ENCODE results near the gene ANKRD18A. TPM values are rescaled to one million over a fixed set of nuclear protein-coding genes. Genes with fewer than 3 reads are reported as not detected.

The ANKRD18A gene
- total and polyA plus RNA-seq, 2 of the 13 experiments (the other 11 are each of a cell fraction or from before 2014, with no cell fraction given): 5.9 to 7.6 TPM

DNA sequence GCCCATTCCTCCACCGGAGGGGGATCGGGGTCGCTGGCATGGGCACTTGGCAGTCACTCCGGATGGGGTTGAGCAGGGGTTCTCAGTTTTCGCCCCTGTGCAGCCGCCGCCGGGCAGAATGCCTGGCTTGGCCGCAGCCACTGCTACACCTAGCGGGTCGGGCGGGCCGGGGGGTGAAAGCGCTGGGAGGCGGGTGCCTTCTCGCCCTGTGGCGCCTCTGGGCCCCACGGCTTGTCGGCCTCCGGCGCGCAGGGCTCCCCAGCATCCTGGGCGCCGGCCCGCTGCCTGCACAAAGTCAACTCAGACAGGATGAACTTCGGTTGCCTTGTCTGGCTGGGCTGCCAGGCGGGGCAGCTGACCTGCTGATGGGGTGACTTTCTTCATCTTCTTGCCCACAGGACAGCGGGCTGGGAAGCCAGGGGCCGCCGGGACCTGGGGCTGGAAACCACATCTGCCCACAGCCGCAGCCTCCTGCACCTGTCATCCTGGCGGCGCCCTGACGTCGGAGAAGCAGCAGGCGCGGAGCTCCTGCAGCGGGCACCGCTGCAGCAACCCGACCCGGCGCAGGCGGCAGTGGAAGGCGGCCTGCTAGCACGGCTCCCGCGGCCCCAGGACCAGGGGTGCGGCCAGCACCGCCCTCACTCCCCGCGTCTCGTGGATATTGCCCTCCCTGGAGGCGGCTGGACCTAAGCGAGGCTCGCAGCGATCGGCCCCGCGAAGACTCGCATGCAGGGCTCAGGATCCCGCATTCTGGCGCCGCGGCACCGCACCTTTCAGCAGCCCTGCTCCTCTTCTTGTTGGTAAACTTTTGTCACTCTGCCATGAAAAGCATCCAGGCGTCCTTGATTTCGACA is 1.3 kb upstream of the ANKRD18A start (continued):
- TF ChIP-seq, protein P1, sequence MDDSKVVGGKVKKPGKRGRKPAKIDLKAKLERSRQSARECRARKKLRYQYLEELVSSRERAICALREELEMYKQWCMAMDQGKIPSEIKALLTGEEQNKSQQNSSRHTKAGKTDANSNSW (CRISPR knock-in tag; IDR thresholded peaks at IDR 0.05; ENCODE audit: borderline replicate concordance): no peak
- TF ChIP-seq SAP130 (CRISPR knock-in tag; IDR thresholded peaks at IDR 0.05; ENCODE audit: low read depth): 0 out of 2 replicates have a peak, but pooled peaks have one; percentile 13
- no peak for TF ChIP-seq TCF12 (IDR thresholded peaks at IDR 0.05)
- no peak for TF ChIP-seq TCF12 (CRISPR knock-in tag; IDR thresholded peaks at IDR 0.05)
- TF ChIP-seq ZNF530 (CRISPR knock-in tag; IDR thresholded peaks at IDR 0.05; ENCODE audit: low read depth): no peak
- TF ChIP-seq HOXA5 (CRISPR knock-in tag; IDR thresholded peaks at IDR 0.05): no peak
- no peak for TF ChIP-seq ZNF496 (CRISPR knock-in tag; IDR thresholded peaks at IDR 0.05; ENCODE audit: insufficient replicate concordance)
- peak; percentile 41; the same call in 1 of the 2 replicates for TF ChIP-seq PHF8 (CRISPR knock-in tag; IDR thresholded peaks at IDR 0.05)
- no peak for TF ChIP-seq ZNF124 (CRISPR knock-in tag; IDR thresholded peaks at IDR 0.05)
- TF ChIP-seq KDM5A (IDR thresholded peaks at IDR 0.05; ENCODE audit: borderline replicate concordance, low read length): no peak
- TF ChIP-seq NFE2L2 (IDR thresholded peaks at IDR 0.05; ENCODE audit: low read length): no peak
- peak; percentile 20 for TF ChIP-seq AGO1 (IDR thresholded peaks at IDR 0.05; ENCODE audit: low read depth, low read length, poor library complexity, severe bottlenecking)
- TF ChIP-seq SIN3A (IDR thresholded peaks at IDR 0.05; ENCODE audit: borderline replicate concordance, low read depth, low read length): no peak
- TF ChIP-seq ZNF33B (CRISPR knock-in tag; IDR thresholded peaks at IDR 0.05): no peak
- TF ChIP-seq, protein P2, sequence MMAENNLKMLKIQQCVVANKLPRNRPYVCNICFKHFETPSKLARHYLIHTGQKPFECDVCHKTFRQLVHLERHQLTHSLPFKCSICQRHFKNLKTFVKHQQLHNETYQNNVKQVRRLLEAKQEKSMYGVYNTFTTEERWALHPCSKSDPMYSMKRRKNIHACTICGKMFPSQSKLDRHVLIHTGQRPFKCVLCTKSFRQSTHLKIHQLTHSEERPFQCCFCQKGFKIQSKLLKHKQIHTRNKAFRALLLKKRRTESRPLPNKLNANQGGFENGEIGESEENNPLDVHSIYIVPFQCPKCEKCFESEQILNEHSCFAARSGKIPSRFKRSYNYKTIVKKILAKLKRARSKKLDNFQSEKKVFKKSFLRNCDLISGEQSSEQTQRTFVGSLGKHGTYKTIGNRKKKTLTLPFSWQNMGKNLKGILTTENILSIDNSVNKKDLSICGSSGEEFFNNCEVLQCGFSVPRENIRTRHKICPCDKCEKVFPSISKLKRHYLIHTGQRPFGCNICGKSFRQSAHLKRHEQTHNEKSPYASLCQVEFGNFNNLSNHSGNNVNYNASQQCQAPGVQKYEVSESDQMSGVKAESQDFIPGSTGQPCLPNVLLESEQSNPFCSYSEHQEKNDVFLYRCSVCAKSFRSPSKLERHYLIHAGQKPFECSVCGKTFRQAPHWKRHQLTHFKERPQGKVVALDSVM (CRISPR knock-in tag; IDR thresholded peaks at IDR 0.05): no peak
- no peak for TF ChIP-seq ZFP82 (CRISPR knock-in tag; IDR thresholded peaks at IDR 0.05; ENCODE audit: borderline replicate concordance)
- no peak for TF ChIP-seq ELF1 (CRISPR knock-in tag; IDR thresholded peaks at IDR 0.05)
- TF ChIP-seq, protein P3, sequence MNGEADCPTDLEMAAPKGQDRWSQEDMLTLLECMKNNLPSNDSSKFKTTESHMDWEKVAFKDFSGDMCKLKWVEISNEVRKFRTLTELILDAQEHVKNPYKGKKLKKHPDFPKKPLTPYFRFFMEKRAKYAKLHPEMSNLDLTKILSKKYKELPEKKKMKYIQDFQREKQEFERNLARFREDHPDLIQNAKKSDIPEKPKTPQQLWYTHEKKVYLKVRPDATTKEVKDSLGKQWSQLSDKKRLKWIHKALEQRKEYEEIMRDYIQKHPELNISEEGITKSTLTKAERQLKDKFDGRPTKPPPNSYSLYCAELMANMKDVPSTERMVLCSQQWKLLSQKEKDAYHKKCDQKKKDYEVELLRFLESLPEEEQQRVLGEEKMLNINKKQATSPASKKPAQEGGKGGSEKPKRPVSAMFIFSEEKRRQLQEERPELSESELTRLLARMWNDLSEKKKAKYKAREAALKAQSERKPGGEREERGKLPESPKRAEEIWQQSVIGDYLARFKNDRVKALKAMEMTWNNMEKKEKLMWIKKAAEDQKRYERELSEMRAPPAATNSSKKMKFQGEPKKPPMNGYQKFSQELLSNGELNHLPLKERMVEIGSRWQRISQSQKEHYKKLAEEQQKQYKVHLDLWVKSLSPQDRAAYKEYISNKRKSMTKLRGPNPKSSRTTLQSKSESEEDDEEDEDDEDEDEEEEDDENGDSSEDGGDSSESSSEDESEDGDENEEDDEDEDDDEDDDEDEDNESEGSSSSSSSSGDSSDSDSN (CRISPR knock-in tag; IDR thresholded peaks at IDR 0.05): peak; percentile 76
- no peak for TF ChIP-seq PCBP2 (optimal IDR thresholded peaks at IDR 0.05; ENCODE audit: low read depth, low read length, poor library complexity, severe bottlenecking)
- TF ChIP-seq PRPF4 (IDR thresholded peaks at IDR 0.05; ENCODE audit: low read depth, low read length, poor library complexity, severe bottlenecking): no peak
- no peak for TF ChIP-seq ZSCAN30 (CRISPR knock-in tag; IDR thresholded peaks at IDR 0.05)
- TF ChIP-seq, protein P4, sequence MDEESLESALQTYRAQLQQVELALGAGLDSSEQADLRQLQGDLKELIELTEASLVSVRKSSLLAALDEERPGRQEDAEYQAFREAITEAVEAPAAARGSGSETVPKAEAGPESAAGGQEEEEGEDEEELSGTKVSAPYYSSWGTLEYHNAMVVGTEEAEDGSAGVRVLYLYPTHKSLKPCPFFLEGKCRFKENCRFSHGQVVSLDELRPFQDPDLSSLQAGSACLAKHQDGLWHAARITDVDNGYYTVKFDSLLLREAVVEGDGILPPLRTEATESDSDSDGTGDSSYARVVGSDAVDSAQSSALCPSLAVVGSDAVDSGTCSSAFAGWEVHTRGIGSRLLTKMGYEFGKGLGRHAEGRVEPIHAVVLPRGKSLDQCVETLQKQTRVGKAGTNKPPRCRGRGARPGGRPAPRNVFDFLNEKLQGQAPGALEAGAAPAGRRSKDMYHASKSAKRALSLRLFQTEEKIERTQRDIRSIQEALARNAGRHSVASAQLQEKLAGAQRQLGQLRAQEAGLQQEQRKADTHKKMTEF (CRISPR knock-in tag; IDR thresholded peaks at IDR 0.05): no peak
- TF ChIP-seq ZNF776 (CRISPR knock-in tag; IDR thresholded peaks at IDR 0.05): no peak
- TF ChIP-seq, protein P5, sequence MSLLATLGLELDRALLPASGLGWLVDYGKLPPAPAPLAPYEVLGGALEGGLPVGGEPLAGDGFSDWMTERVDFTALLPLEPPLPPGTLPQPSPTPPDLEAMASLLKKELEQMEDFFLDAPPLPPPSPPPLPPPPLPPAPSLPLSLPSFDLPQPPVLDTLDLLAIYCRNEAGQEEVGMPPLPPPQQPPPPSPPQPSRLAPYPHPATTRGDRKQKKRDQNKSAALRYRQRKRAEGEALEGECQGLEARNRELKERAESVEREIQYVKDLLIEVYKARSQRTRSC (CRISPR knock-in tag; IDR thresholded peaks at IDR 0.05; ENCODE audit: low read depth): no peak
